ENCODE data around the gene TTC21A. TPM values are rescaled to one million over a fixed set of nuclear protein-coding genes. Genes with fewer than 3 reads are reported as not detected.
A peak's percentile ranks its signal among the peaks of the same experiment; 100 is the strongest.

The TTC21A gene
- total RNA-seq, 2 donors from 2014 or later = 6.7 to 46.5 TPM

GRCh38 chr3:39164414-39164813, 56.9 kb downstream of the TTC21A start:
- Histone ChIP-seq H3K36me3 (replicated peaks in 1 of 2; ENCODE audit: insufficient read depth in 1 of 2, low read depth in 2 of 2) (no peaks in the 10 kb centered on the region), H3K4me1 (no peaks in the 10 kb centered on the region), H3K27ac (no peak overlapping the region), H3K9me3 (no peaks in the 10 kb centered on the region), H3K27me3 (no peaks in the 10 kb centered on the region), H3K4me3 (no peak overlapping the region)
- TF ChIP-seq CTCF (IDR thresholded peaks at IDR 0.05) (no peak), POLR2A (IDR thresholded peaks at IDR 0.05) (no peak)
- ATAC-seq (no peak), DNase-seq (no peak)
- WGBS, 2 donors = 77 to 79% methylated on average over 3 of the region's 3 CpGs
- intact Hi-C loops (cut with DNase I) = no loop called here

- WGBS, 2 donors = 67 to 76% methylated on average over 1 of the region's 1 CpG
- no peak for TF ChIP-seq POLR2A (IDR thresholded peaks at IDR 0.05)
- TF ChIP-seq CTCF (IDR thresholded peaks at IDR 0.05) = no peak
- Histone ChIP-seq H3K36me3 (replicated peaks in 1 of 2; ENCODE audit: insufficient read depth in 1 of 2, low read depth in 2 of 2) (no peaks in the 10 kb centered on the region), H3K9me3 (no peaks in the 10 kb centered on the region), H3K27ac (no peak overlapping the region), H3K4me3 (no peak overlapping the region), H3K27me3 (no peaks in the 10 kb centered on the region), H3K4me1 (no peaks in the 10 kb centered on the region)
- DNase-seq (no peak), ATAC-seq (no peak)
- intact Hi-C loops (cut with DNase I) = no loop called here
Measured at GRCh38 chr3:39165518-39165917, 58.0 kb downstream of the TTC21A start.

GRCh38 chr3:39166134-39166710, 58.7 kb downstream of the TTC21A start:
- no peaks in the 10 kb centered on the region for H3K9me3 ChIP-seq
- no peak overlapping the region for H3K4me3 ChIP-seq
- WGBS, 2 donors = 61 to 63% methylated on average over 3 of the region's 3 CpGs
- no peak for DNase-seq
- H3K27ac ChIP-seq = no peak overlapping the region
- H3K36me3 ChIP-seq (replicated peaks in 1 of 2; ENCODE audit: insufficient read depth in 1 of 2, low read depth in 2 of 2) = no peaks in the 10 kb centered on the region
- TF ChIP-seq CTCF (IDR thresholded peaks at IDR 0.05) (no peak), POLR2A (IDR thresholded peaks at IDR 0.05) (no peak)
- no peaks in the 10 kb centered on the region for H3K4me1 ChIP-seq
- intact Hi-C loops (cut with DNase I) = no loop called here
- peak; percentile 35 for ATAC-seq
- H3K27me3 ChIP-seq = no peaks in the 10 kb centered on the region

GRCh38 chr3:39166932-39167532, 59.6 kb downstream of the TTC21A start:
- ATAC-seq = peak; percentile 53
- H3K4me1 ChIP-seq = no peaks in the 10 kb centered on the region
- peak overlapping the region in 1 of 4 donors; percentile 17 for H3K27ac ChIP-seq
- DNase-seq = peak in 2 of 4 donors; percentile 47 to 73
- H3K9me3 ChIP-seq = no peaks in the 10 kb centered on the region
- H3K4me3 ChIP-seq = no peak overlapping the region
- no peak for TF ChIP-seq POLR2A (IDR thresholded peaks at IDR 0.05)
- no peak for TF ChIP-seq CTCF (IDR thresholded peaks at IDR 0.05)
- H3K27me3 ChIP-seq = no peaks in the 10 kb centered on the region
- H3K36me3 ChIP-seq (replicated peaks in 1 of 2; ENCODE audit: insufficient read depth in 1 of 2, low read depth in 2 of 2) = no peaks in the 10 kb centered on the region
- intact Hi-C loops (cut with DNase I) = no loop called here
- 56 to 59% methylated on average over 1 of the region's 1 CpG for WGBS, 2 donors
